22Rv1 (cell line): Measurements from ENCODE around the gene BROX.

Source experiments
- CTCF ChIP-seq: fragments of 450-650 bp; IDR thresholded peaks from 2 replicates; pipeline ENCODE4 v1.5.1; 2017; ENCODE audit warnings: mild to moderate bottlenecking
- ZFX ChIP-seq: fragments of 450-650 bp; IDR thresholded peaks from 2 replicates; pipeline ENCODE4 v1.6.1; 2017; ENCODE audit warnings: antibody characterized with exemption, borderline replicate concordance

- TF ChIP-seq CTCF = no peak
- TF ChIP-seq ZFX = no peak
Measured at GRCh38 chr1:222767152-222767571, 54.8 kb downstream of the BROX start.
